GM21423 (cell line): ENCODE data around the gene TNRC6B.
"Not testable (repeated sequence)": the region's sequence is repeated elsewhere in the genome, so short reads cannot be mapped to it uniquely, and the experiment has no call there.

Experiments used
- ATAC-seq: cut with Tn5 transposase; IDR thresholded peaks from one replicate; pipeline ENCODE4 v1.9.1; 2021; ENCODE audit warnings: mild to moderate bottlenecking, moderate library complexity; ENCODE audit not compliant: unreplicated experiment

The TNRC6B gene

GRCh38 chr22:40181323-40181722, 3.6 kb downstream of the TNRC6B start:
- no peak for ATAC-seq

DNA sequence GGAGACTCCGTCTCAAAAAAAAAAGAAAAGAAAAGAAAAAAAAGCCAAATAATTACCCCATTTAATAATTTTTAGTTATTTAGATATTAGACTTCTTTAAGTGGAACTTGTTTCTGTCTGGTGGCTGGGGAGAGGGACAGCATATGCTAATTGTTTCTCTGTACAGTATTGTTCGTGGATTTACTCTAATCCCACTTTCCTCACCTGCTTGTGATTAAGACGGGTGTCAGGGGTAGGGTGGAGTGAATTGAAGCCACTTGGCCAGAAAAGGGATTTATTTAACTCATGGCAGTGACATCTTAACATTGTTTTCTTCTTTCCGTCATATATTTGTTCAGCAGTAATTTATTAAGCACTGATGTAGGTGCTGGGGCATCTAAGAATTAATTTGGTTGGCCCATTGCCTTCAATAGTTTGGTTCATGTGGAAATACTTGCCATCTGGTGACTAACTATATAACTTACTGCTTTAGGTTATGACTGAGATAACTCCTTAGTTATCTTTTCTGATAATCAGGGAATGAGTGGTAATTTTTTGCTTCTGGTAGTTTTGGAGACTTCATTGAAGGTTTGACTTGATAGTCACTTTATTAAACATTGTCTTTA, 4.6 kb downstream of the TNRC6B start:
- ATAC-seq, result no peak

GRCh38 chr22:40183029-40183581, 5.4 kb downstream of the TNRC6B start:
- no peak for ATAC-seq

- not testable (repeated sequence) for ATAC-seq
Measured at GRCh38 chr22:40183603-40184002, 5.9 kb downstream of the TNRC6B start.

- ATAC-seq, result no peak
Measured at GRCh38 chr22:40187389-40187788, 9.7 kb downstream of the TNRC6B start.

DNA sequence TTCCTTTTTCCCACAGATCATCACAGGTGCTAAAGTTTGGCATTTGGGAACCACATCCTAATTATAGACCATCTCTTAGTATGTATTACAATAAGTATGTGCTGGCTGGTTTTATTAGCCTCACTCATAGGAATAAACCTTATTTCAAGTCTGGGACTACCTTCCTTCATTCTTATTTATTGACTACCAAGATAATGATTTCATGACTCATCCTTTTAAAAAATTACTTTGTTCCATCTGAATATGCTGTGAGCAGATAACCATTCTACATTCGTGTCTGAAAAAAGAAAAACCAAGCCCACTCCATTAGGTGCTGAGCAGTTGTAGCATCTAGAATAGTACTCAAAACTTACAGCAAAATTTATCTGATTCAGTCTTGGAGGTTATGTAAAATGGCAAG, 12.3 kb downstream of the TNRC6B start:
- ATAC-seq, result no peak

- ATAC-seq, result no peak
Measured at GRCh38 chr22:40190501-40190900, 12.8 kb downstream of the TNRC6B start.

- ATAC-seq, result no peak
Measured at GRCh38 chr22:40193429-40194421, 16.0 kb downstream of the TNRC6B start.

DNA sequence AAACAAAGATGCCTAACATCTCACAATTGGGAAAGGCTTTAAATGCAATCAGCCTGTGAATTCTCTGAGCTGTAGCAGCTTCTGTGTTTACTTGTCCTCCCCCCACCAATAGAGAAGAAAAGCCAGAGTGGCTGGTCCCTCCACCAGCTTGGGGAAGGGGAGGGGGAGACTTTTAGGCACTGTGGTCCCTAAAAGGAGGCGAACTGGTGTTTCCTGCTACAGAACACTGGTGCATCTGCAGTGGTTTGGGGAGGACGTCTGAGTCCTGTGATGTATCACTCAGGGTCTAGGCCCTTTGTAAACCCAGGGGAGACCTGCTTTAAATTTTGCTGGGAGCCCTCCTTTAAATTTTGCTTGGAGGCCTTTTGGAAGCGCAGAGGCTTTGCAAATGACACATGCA, 16.9 kb downstream of the TNRC6B start:
- ATAC-seq, result no peak

DNA sequence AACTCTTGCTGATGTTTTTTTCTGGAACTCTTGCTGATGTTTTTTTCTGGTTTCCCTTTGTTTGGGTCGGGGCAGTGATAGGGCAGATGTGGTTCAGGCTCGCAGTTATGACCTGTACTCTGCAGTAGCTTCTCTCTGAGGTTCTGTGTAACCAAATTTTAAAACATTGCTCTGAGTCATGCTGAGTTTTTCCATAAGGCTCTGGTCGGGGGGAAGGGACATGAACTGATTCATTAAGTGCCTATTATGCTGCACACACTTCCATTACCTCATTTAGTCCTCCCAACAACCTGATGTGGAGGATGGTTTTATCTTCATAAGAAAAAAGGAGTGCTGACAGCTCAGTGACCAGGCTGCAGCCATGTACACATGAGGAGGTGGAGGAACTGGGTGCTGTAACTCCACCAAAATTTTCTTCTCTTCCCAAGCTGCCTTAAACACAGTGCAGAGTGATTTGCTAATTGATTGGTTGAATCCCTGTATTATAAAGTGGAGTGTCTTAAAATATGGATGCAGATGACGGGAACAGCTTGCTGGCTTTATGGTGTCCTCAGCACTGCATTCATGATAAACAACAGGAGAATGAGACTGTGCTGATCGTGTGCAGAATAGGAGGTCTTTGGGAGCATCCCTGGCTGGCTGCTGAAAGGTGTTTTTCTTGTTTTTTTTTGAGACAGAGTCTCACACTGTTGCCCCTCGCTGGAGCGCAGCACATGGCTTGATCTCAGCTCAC, 19.1 kb downstream of the TNRC6B start:
- no peak for ATAC-seq

DNA sequence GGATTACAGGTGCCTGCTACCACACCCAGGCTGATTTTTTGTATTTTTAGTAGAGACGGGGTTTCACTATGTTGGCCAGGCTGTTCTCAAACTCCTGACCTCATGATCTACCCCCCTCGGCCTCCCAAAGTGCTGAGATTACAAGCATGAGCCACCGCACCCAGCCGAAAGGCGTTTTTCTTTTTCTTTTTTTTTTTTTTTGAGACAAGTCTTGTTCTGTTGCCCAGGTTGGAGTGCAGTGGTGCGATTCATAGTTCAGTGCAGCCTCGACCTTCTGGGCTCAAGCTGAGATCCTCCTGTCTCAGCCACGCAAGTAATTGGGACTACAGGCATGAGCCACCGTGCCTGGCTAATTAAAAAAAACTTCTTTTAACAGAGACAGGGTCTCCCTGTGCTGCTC, 19.7 kb downstream of the TNRC6B start:
- not testable (repeated sequence) for ATAC-seq

DNA sequence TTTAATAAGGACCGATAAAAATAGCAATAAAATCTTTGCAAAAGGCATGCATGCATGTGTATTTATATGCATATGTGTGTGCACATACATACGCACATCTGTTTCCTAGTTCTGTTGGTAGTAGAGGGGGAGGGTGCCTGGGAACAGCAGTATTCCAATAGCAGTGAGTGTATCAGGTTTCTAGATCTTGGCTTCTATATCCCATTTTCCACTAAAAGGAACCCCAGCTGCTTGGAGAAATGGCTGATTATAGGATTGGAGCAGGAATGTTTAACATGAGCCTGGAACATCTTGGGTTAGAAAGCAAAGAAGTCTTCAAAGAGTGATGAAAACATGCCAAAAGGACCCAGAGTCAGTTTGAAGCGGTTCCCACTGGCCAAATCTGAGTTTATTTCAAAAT, 21.0 kb downstream of the TNRC6B start:
- no peak for ATAC-seq

DNA sequence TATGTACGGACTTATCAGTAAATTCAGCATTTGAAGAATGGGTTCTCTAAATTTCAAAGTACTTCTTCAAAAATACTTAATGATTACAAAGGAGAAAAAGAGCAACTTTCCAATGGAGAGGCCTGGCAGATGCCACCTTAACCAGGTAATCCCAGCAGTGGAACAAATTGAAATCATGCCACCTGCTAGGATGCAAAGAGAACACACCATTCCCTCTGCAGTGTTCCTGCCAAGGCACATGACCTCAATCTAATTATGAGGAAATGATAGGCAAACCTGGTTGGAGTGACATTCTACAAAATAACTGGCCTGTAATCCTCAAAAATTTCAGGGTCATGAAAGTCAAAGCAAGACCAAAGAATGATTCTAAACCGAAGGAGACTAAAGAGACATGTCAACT, 21.5 kb downstream of the TNRC6B start:
- no peak for ATAC-seq

- no peak for ATAC-seq
Measured at GRCh38 chr22:40199852-40200251, 22.1 kb downstream of the TNRC6B start.

GRCh38 chr22:40200795-40201530, 23.2 kb downstream of the TNRC6B start:
- ATAC-seq, result no peak

DNA sequence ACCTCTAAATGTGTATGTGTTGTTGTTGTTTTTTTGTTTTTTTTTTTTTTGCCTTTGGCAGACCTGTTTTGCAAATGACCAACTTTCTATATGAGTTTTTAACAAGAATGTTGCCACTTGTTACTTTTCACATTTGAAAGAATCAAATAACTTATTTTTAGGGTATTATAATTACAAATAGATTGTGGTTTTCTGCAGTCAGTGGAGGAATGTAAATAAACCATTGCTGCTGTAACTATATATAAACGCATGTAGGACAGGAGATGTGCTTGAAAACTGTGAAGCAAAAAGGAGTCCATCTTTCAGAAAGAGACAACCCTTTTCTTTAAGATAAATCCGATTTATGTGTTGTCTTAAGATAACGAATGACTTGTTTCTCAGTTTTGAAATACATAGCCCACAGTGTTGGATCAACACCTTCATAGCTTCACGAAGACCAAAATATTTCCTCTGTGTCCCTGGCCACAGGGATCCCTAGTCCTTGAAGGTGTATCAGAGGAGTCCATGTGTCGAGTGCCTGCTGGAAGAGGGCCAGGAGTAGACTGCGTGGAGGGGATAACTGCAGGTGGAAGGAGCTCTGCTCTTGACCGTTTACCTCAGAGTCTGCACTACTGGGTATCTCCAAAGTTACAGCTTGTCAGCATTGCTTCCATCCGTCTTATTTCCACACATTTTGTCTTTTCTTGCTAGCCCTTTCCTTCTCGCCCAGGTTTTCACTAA, 24.7 kb downstream of the TNRC6B start:
- ATAC-seq, result no peak

- ATAC-seq, result no peak
Measured at GRCh38 chr22:40203572-40203971, 25.8 kb downstream of the TNRC6B start.

- ATAC-seq, result no peak
Measured at GRCh38 chr22:40204321-40205116, 26.8 kb downstream of the TNRC6B start.

- ATAC-seq, result no peak
Measured at GRCh38 chr22:40206561-40206960, 28.8 kb downstream of the TNRC6B start.
